HepG2 (cell line): ENCODE results near the gene JAK1. TPM values are rescaled to one million over a fixed set of nuclear protein-coding genes. Genes with fewer than 3 reads are reported as not detected.

Experiments used
- ATF4 ChIP-seq, 2 experiments: fragments of 450-650 bp in 1 of 2; sonication (generic) in 1 of 2; formaldehyde crosslinking; IDR thresholded peaks; 2 replicates each; pipeline versions ENCODE4 v1.5.0 to v1.8.0; 2020 to 2022; ENCODE audit warnings: mild to moderate bottlenecking in 1 of 2, missing genetic modification reagents in 1 of 2
- BCL6 ChIP-seq: IDR thresholded peaks from 2 replicates; pipeline ENCODE4 v1.6.1; 2016; ENCODE audit warnings: missing genetic modification reagents, missing compliant biosample characterization
- CENPX ChIP-seq: sonication (generic); formaldehyde crosslinking; IDR thresholded peaks from 2 replicates; pipeline ENCODE4 v1.9.0; 2021; ENCODE audit warnings: mild to moderate bottlenecking, missing genetic modification reagents, moderate library complexity
- CSRNP1 ChIP-seq: sonication (generic); formaldehyde crosslinking; IDR thresholded peaks from 2 replicates; pipeline ENCODE4 v1.8.1; 2023; ENCODE audit warnings: mild to moderate bottlenecking, missing genetic modification reagents
- HMG20A ChIP-seq: IDR thresholded peaks from 2 replicates; pipeline ENCODE4 v1.6.1; 2016; ENCODE audit warnings: borderline replicate concordance
- HNF4A ChIP-seq: sonication (generic); formaldehyde crosslinking; IDR thresholded peaks from 2 replicates; pipeline ENCODE4 v1.4.0; 2020; ENCODE audit warnings: missing genetic modification reagents
- KAT8 ChIP-seq: IDR thresholded peaks from 2 replicates; pipeline ENCODE4 v1.6.1; 2016; ENCODE audit warnings: missing genetic modification reagents, missing compliant biosample characterization
- KLF11 ChIP-seq: IDR thresholded peaks from 2 replicates; pipeline ENCODE4 v1.6.1; 2016; ENCODE audit warnings: missing compliant biosample characterization
- NFIC ChIP-seq: IDR thresholded peaks from 2 replicates; pipeline ENCODE4 v1.6.1; 2012; ENCODE audit warnings: mild to moderate bottlenecking, low read length, inconsistent platforms
- POGK ChIP-seq: sonication (generic); formaldehyde crosslinking; conservative IDR thresholded peaks from 2 replicates; pipeline ENCODE4 v1.8.0; 2022; ENCODE audit warnings: mild to moderate bottlenecking, moderate library complexity, missing genetic modification reagents
- RFXANK ChIP-seq: IDR thresholded peaks from 2 replicates; pipeline ENCODE4 v1.6.1; 2016
- SAP130 ChIP-seq: IDR thresholded peaks from 2 replicates; pipeline ENCODE4 v1.6.1; 2016; ENCODE audit warnings: low read depth
- SMAD3 ChIP-seq: sonication (generic); formaldehyde crosslinking; IDR thresholded peaks from 2 replicates; pipeline ENCODE4 v1.4.0; 2020; ENCODE audit warnings: missing genetic modification reagents
- TCF7 ChIP-seq: sonication (generic); IDR thresholded peaks from 2 replicates; pipeline ENCODE4 v1.6.1; 2016; ENCODE audit warnings: antibody characterized with exemption, low read depth
- ZBTB4 ChIP-seq: sonication (generic); formaldehyde crosslinking; IDR thresholded peaks from 2 replicates; pipeline ENCODE4 v1.4.0; 2020; ENCODE audit warnings: missing genetic modification reagents, mild to moderate bottlenecking, borderline replicate concordance
- ZNF251 ChIP-seq: sonication (generic); formaldehyde crosslinking; IDR thresholded peaks from 2 replicates; pipeline ENCODE4 v1.9.0; 2021; ENCODE audit warnings: mild to moderate bottlenecking, missing genetic modification reagents
- ZNF282 ChIP-seq: fragments of 450-650 bp; IDR thresholded peaks from 2 replicates; pipeline ENCODE4 v1.6.1; 2018; ENCODE audit not compliant: partially characterized antibody
- ZNF343 ChIP-seq: sonication (generic); formaldehyde crosslinking; IDR thresholded peaks from 2 replicates; pipeline ENCODE4 v1.4.0; 2020; ENCODE audit warnings: mild to moderate bottlenecking, missing genetic modification reagents
- ZNF354B ChIP-seq: sonication (generic); formaldehyde crosslinking; IDR thresholded peaks from 2 replicates; pipeline ENCODE4 v1.8.0; 2022; ENCODE audit warnings: mild to moderate bottlenecking, missing genetic modification reagents
- ZNF567 ChIP-seq: sonication (generic); formaldehyde crosslinking; IDR thresholded peaks from 2 replicates; pipeline ENCODE4 v1.8.1; 2023; ENCODE audit warnings: mild to moderate bottlenecking, missing genetic modification reagents, borderline replicate concordance
- ZNF790 ChIP-seq: sonication (generic); formaldehyde crosslinking; IDR thresholded peaks from 2 replicates; pipeline ENCODE4 v1.8.0; 2022; ENCODE audit warnings: missing genetic modification reagents, mild to moderate bottlenecking, borderline replicate concordance
- ZNF83 ChIP-seq: sonication (generic); formaldehyde crosslinking; IDR thresholded peaks from 2 replicates; pipeline ENCODE4 v1.4.0; 2020; ENCODE audit warnings: missing genetic modification reagents, mild to moderate bottlenecking, borderline replicate concordance
- polyA plus RNA-seq, 8 experiments: library from polyadenylated mRNA; depleted of rRNA in 3 of 8; stranded (reverse) in 7 of 8; unstranded in 1 of 8; fragments of >200 nt; fragmentation: Illumina TruSeq in 4 of 8; extraction: Trizol in 4 of 8; gene quantifications; 2 replicates each; pipeline versions ENCODE4 v1.2.1 to v1.2.3, GENCODE V29; 2011 to 2016; ENCODE audit warnings: low read depth in 4 of 8, missing spikeins in 1 of 8, mixed read lengths in 1 of 8; ENCODE audit not compliant: insufficient read depth in 1 of 8
- total RNA-seq, 5 experiments: library from RNA; depleted of rRNA; stranded (reverse); fragments of >200 nt; fragmentation: Illumina TruSeq; extraction: Trizol; gene quantifications; 2 replicates each; pipeline ENCODE4 v1.2.3, GENCODE V29; 2016; ENCODE audit warnings: low read depth in 1 of 5

The JAK1 gene
- total and polyA plus RNA-seq, 2 of the 13 experiments (the other 11 are each of a cell fraction or from before 2014, with no cell fraction given): 23.9 to 42.4 TPM

- no peak for TF ChIP-seq CSRNP1 (CRISPR knock-in tag)
- TF ChIP-seq NFIC: peak; percentile 56; the same call in 1 of the 2 replicates
- TF ChIP-seq ZNF790 (CRISPR knock-in tag): no peak
- no peak for TF ChIP-seq RFXANK (CRISPR knock-in tag)
- TF ChIP-seq ATF4 (CRISPR knock-in tag; IDR thresholded peaks at IDR 0.05): no peak
- TF ChIP-seq ZNF282: no peak
- no peak for TF ChIP-seq POGK (CRISPR knock-in tag)
- TF ChIP-seq ZNF354B (CRISPR knock-in tag): no peak
- no peak for TF ChIP-seq CENPX (CRISPR knock-in tag)
- TF ChIP-seq ZBTB4 (CRISPR knock-in tag): no peak
- TF ChIP-seq BCL6 (CRISPR knock-in tag): peak; percentile 53; the same call in 1 of the 2 replicates
- TF ChIP-seq TCF7: no peak
- peak; percentile 27; the same call in 1 of the 2 replicates for TF ChIP-seq HNF4A (CRISPR knock-in tag)
- 0 out of 2 replicates have a peak, but pooled peaks have one; percentile 22 for TF ChIP-seq KAT8
- peak; percentile 76 for TF ChIP-seq SAP130 (CRISPR knock-in tag)
- no peak for TF ChIP-seq ZNF83 (CRISPR knock-in tag)
- no peak for TF ChIP-seq ZNF251 (CRISPR knock-in tag)
- TF ChIP-seq KLF11: no peak
- TF ChIP-seq ZNF343 (CRISPR knock-in tag): no peak
- TF ChIP-seq SMAD3 (CRISPR knock-in tag): 0 out of 2 replicates have a peak, but pooled peaks have one; percentile 26
- no peak for TF ChIP-seq ZNF567 (CRISPR knock-in tag)
- TF ChIP-seq HMG20A: peak; percentile 77; the same call in 1 of the 2 replicates
Observed at GRCh38 chr1:64898107-64898861, 68.1 kb downstream of the JAK1 start (continued).
